ENCODE results near the gene ALDH18A1.

ALDH18A1 gene

DNA sequence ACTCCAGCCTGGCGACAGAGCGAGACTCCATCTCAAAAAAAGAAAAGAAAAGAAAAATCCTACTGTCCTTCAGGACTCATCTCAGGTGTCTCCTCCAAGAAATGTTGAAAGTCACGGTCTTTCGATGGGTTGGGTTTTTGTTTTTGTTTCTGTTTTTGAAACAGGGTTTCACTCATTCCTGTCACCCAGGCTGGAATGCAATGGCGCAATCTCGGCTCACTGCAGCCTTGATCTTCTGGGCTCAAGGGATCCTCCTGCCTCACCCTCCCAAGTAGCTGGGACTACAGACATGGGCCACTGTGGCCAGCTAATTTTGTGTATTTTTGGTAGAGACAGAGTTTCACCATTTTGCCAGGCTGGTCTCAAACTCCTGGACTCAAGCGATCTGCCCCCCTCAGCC is 92.2 kb downstream of the ALDH18A1 start:
- H3K36me3 Mint-ChIP-seq, result no peaks in the 10 kb centered on the region
- peaks cover 2% of the 10 kb centered on the region for H3K27me3 Mint-ChIP-seq
- ATAC-seq (ENCODE audit: low read depth), result no peak
- H3K9me3 Mint-ChIP-seq, result no peaks in the 10 kb centered on the region
- H3K4me1 Mint-ChIP-seq, result peaks cover 4% of the 10 kb centered on the region
- DNase-seq (ENCODE audit: low spot score in 2 of 2), result no peak
- H3K27ac Mint-ChIP-seq, result no peak overlapping the region
- no peak overlapping the region for H3K4me3 Mint-ChIP-seq

DNA sequence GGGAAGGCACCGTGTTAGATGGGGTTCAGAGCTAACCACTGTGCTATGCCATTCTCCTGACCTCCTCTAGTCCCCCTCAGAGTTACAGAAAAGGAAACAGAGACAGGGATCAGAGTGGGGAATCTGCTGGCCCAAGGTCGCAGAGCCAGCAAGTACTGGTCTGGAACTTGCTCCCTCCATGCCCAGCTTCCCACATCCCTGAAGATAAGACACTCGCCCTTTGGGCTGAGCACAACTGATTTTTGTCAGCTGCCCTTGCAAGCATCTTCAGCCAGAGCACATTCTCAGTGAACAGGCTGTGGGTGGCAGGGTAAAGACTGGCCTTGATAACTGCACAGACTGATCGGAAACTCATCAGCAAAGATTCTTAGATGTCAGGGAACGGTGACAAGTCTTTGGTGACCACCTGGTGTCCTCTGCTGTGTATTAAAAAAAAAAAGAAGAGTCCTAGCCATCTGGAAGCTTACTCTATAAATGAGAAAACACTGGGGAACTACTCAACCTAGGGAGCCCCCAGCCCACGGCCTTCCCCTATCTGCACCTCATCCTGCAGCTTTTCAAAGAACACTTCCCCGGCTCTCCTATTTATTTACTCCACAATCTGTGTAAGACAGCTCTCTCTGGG is 94.1 kb downstream of the ALDH18A1 start:
- H3K27me3 Mint-ChIP-seq, result peaks cover 4% of the 10 kb centered on the region
- H3K4me3 Mint-ChIP-seq, result peak overlapping the region; percentile 9
- peaks cover 4% of the 10 kb centered on the region for H3K4me1 Mint-ChIP-seq
- DNase-seq (ENCODE audit: low spot score in 2 of 2) (no peak), ATAC-seq (ENCODE audit: low read depth) (no peak)
- H3K36me3 Mint-ChIP-seq, result no peaks in the 10 kb centered on the region
- no peaks in the 10 kb centered on the region for H3K9me3 Mint-ChIP-seq
- no peak overlapping the region for H3K27ac Mint-ChIP-seq

GRCh38 chr10:95561864-95562177 is 94.7 kb downstream of the ALDH18A1 start:
- Mint-ChIP-seq H3K4me1 (peaks cover 4% of the 10 kb centered on the region), H3K9me3 (no peaks in the 10 kb centered on the region), H3K27me3 (peaks cover 4% of the 10 kb centered on the region), H3K4me3 (peak overlapping the region; percentile 94), H3K27ac (no peak overlapping the region), H3K36me3 (no peaks in the 10 kb centered on the region)
- ATAC-seq (ENCODE audit: low read depth), result no peak
- no peak for DNase-seq (ENCODE audit: low spot score in 2 of 2)

DNA sequence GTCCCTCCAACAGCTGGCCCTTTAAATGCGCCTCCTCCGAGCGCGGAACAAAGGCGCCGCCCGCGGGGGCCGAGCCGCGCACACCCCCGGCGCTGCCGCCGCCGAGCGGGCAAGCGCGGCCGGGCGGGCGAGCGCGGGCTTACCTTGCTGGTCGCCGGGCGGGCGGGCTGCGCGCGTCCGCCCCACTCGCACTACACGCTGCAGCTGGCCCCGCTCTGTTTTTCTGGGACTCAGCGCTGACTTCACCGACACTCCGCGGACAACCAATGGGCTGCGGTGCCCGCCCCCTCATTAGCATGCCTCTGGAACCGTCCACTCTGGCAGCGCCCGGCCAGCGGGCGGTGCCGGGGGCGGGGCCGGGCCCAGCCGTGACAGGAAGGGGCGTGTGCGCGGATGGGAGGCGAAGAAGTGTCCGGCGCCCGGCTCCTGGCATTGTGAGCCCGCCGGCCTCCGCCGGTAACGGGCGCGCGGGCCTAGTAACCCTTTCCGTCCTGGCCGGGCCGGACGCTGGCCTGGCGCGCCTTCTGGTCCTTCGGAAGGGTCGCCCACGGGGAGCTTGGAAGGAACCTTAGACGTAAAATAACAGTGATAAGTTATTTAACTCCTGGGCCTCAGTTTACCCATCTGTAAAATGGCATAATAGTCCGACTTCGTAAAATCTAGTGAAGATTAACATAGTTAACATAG is 95.2 kb downstream of the ALDH18A1 start, which contains the start of gene SORBS1:
TSS of gene SORBS1 (minus strand) at position 195 of the 687 bp plus-strand sequence. CDS start 120,236 bp downstream, outside the sequence.
- ATAC-seq (ENCODE audit: low read depth), result peak; percentile 94
- peaks cover 4% of the 10 kb centered on the region for H3K4me1 Mint-ChIP-seq
- H3K27ac Mint-ChIP-seq, result peak within 1 kb of the TSS; percentile 58
- DNase-seq (ENCODE audit: low spot score in 2 of 2), result peak; percentile 63 to 72
- peak within 1 kb of the TSS; percentile 97 for H3K4me3 Mint-ChIP-seq
- peaks cover 4% of the 10 kb centered on the region for H3K27me3 Mint-ChIP-seq
- no peaks in the 10 kb centered on the region for H3K9me3 Mint-ChIP-seq
- H3K36me3 Mint-ChIP-seq, result no peaks in the 10 kb centered on the region

- Mint-ChIP-seq H3K9me3 (no peaks in the 10 kb centered on the region), H3K36me3 (no peaks in the 10 kb centered on the region), H3K4me3 (peak overlapping the region; percentile 97), H3K27ac (peak overlapping the region; percentile 58), H3K27me3 (peaks cover 4% of the 10 kb centered on the region), H3K4me1 (peaks cover 4% of the 10 kb centered on the region)
- peak; percentile 47 for ATAC-seq (ENCODE audit: low read depth)
- peak; percentile 17 to 37 for DNase-seq (ENCODE audit: low spot score in 2 of 2)
Observed at GRCh38 chr10:95560278-95561176, 96.0 kb downstream of the ALDH18A1 start.

- H3K9me3 Mint-ChIP-seq, result no peaks in the 10 kb centered on the region
- H3K4me1 Mint-ChIP-seq, result peaks cover 4% of the 10 kb centered on the region
- H3K36me3 Mint-ChIP-seq, result no peaks in the 10 kb centered on the region
- H3K4me3 Mint-ChIP-seq, result peak overlapping the region; percentile 97
- ATAC-seq (ENCODE audit: low read depth), result no peak
- H3K27ac Mint-ChIP-seq, result no peak overlapping the region
- DNase-seq (ENCODE audit: low spot score in 2 of 2), result no peak
- peaks cover 4% of the 10 kb centered on the region for H3K27me3 Mint-ChIP-seq
Observed at GRCh38 chr10:95559896-95560277, 96.6 kb downstream of the ALDH18A1 start.

DNA sequence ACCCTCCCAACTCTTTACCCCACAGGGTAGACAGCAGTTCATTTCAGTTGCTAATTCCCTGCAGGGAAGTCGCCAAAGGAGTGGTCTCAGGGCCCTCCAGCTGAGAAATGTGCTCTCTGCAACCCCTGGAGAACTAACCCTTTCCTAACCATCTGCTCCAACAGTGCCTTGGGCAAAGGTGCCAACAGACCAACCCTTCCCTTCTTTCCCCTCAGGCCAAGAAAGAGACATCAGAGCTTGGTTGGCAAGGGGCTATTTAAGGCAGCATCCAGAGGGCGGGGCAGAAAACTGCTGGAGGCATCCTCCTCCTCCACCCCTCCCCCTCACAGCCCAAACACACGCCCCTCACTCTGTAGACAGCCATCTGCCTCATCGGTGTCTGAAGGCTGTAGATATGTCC is 97.0 kb downstream of the ALDH18A1 start:
- Mint-ChIP-seq H3K4me1 (peaks cover 4% of the 10 kb centered on the region), H3K27me3 (peaks cover 4% of the 10 kb centered on the region), H3K9me3 (no peaks in the 10 kb centered on the region), H3K4me3 (peak overlapping the region; percentile 22), H3K27ac (no peak overlapping the region), H3K36me3 (no peaks in the 10 kb centered on the region)
- ATAC-seq (ENCODE audit: low read depth) (no peak), DNase-seq (ENCODE audit: low spot score in 2 of 2) (no peak)

GRCh38 chr10:95558593-95559320 is 97.8 kb downstream of the ALDH18A1 start:
- Mint-ChIP-seq H3K36me3 (no peaks in the 10 kb centered on the region), H3K4me3 (no peak overlapping the region), H3K27ac (no peak overlapping the region), H3K27me3 (peaks cover 4% of the 10 kb centered on the region), H3K4me1 (peaks cover 4% of the 10 kb centered on the region), H3K9me3 (no peaks in the 10 kb centered on the region)
- ATAC-seq (ENCODE audit: low read depth) (no peak), DNase-seq (ENCODE audit: low spot score in 2 of 2) (no peak)

GRCh38 chr10:95556994-95557767 is 99.3 kb downstream of the ALDH18A1 start:
- H3K27me3 Mint-ChIP-seq, result peaks cover 4% of the 10 kb centered on the region
- H3K4me3 Mint-ChIP-seq, result no peak overlapping the region
- ATAC-seq (ENCODE audit: low read depth), result no peak
- no peak for DNase-seq (ENCODE audit: low spot score in 2 of 2)
- peaks cover 5% of the 10 kb centered on the region for H3K9me3 Mint-ChIP-seq
- peaks cover 3% of the 10 kb centered on the region for H3K36me3 Mint-ChIP-seq
- H3K27ac Mint-ChIP-seq, result no peak overlapping the region
- peaks cover 4% of the 10 kb centered on the region for H3K4me1 Mint-ChIP-seq
